Activated T-cell treated with anti-CD3 and anti-CD28 coated beads for 1 hour (primary cell): ENCODE measurements around the gene KIF21B.
A peak's percentile ranks its signal among the peaks of the same experiment; 100 is the strongest.
"Not testable (repeated sequence)": the region's sequence is repeated elsewhere in the genome, so short reads cannot be mapped to it uniquely, and the experiment has no call there.

Source experiments
- DNase-seq: peaks from one replicate; pipeline ENCODE4 v3.0.0-alpha.2; 2020; ENCODE audit warnings: low read depth

The KIF21B gene

DNA sequence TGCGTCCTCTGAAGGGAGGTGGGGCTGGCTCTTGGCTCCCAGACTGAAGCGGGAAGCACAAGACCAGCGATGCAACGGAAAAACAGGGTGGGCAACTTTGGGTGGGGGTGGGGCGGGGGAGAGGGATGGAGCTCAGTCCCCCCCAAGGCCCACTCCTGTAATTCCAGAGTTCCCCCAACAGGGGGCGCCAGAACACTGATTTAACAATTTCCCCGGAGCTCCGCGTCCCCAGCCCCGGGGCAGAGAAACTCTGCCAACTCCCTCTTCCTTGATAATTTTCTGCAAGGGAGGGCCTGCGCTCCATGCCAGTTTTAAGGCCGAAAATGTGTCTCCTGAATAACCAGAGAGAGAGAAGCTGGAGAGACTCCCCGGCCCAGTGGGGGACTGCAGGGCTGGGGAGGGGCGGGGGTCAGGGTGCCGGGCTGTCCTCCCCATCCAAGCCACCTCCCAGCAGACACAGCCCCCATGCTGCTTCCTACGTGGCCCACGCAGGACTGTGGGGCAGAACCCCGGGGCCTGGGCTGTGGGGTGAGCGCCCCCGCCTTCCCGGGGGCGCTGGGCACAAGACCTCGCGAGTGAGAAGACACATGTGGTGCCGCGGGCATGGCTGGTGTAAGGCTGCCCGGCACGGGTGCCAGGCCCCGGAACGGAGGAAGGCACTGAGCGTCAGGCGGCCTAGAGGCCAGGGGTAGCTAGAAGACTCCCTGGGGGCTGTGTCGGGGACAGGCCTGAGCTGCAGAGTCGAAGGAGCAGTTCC is 51.4 kb downstream of the KIF21B start:
- peak; percentile 70 for DNase-seq

GRCh38 chr1:200971428-200971903 is 52.0 kb downstream of the KIF21B start:
- no peak for DNase-seq

DNA sequence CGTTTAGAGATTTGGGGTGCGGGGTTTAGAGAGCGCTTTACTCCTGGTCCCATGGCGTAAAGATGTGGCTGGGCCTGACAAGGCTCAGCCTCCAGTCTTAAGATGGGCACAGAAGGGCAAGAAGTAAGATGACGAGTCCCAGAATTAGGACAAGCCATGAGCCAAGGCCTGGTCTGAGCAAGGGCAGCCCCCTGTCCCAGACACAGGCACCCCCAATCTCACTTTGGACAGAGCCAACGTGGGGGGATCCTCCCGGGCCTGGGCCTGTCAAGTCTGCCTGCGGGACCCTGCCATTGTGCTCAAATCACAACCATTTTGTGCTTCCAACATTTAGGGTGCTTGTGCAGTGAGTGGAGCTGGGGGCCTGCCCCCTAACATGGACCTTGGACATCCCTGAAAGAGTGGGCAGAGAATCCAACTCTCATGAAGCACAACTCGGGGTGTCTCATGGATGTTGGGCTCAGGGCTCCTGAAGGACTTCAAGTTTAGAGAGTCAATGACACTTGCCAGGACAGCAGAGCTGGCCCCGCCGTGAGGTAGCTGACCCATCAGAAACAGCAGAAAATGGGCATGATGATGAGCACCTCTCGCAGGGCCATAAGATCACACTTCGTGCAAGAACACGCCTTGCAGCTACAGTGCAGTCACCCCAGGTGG is 52.6 kb downstream of the KIF21B start:
- no peak for DNase-seq

GRCh38 chr1:200969726-200970561 is 53.6 kb downstream of the KIF21B start:
- no peak for DNase-seq

GRCh38 chr1:200968469-200969410 is 54.8 kb downstream of the KIF21B start:
- DNase-seq: no peak

- no peak for DNase-seq
Measured at GRCh38 chr1:200967693-200968468, 55.6 kb downstream of the KIF21B start.

GRCh38 chr1:200966934-200967333 is 56.6 kb downstream of the KIF21B start:
- no peak for DNase-seq

DNA sequence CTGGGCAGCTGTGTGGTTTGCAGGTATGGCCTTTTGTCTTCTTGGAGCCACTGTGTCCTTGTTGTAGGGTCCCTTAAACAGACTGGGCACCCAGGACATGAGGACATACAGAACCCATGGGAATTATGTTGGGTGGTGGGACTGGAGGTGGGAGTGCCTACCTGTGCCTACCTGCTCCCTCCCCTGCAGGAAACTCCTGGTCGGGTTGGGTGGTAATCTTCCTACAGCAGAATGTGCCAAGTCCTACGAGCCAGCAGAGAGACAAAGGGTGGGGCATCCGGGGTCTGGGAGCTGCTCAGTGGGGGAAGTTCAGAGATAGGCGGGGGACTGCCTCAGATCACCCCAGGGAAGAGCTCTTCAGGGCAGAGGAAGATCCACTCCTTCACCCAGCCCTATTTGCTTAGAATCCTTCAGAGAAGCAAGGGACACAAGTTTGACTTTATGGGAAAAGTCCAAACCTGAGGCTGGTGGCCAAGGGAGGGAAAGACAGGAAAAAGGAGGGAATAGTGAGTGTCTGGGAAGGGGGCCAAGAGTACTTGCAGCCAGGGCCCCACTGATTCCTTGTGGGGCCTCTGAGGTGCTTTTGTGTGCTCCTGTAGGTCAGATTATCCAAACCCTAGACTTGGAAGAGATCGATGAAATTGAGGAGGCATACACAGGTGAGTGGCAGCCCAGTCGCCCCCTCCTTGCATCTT is 58.3 kb downstream of the KIF21B start:
- no peak for DNase-seq

GRCh38 chr1:200963888-200964287 is 59.6 kb downstream of the KIF21B start:
- not testable (repeated sequence) for DNase-seq

GRCh38 chr1:200963076-200963475 is 60.4 kb downstream of the KIF21B start:
- no peak for DNase-seq

GRCh38 chr1:200962631-200963030 is 60.9 kb downstream of the KIF21B start:
- DNase-seq: no peak

DNA sequence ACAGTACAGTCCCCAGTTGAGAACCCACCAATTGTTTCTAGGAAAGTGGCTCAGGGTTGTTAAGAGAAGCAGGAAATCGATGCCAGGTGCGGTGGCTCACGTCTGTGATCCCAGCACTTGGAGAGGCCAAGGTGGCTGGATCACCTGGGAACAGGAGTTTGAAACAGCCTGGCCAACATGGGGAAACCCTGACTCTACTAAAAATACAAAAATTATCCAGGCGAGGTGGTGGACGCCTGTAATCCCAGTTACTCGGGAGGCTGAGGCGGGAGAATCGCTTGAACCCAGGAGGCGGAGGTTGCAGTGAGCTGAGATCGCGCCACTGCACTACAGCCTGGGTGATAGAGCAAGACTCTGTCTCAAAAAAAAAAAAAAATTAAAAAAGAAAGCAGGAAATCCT is 61.4 kb downstream of the KIF21B start:
- not testable (repeated sequence) for DNase-seq

DNA sequence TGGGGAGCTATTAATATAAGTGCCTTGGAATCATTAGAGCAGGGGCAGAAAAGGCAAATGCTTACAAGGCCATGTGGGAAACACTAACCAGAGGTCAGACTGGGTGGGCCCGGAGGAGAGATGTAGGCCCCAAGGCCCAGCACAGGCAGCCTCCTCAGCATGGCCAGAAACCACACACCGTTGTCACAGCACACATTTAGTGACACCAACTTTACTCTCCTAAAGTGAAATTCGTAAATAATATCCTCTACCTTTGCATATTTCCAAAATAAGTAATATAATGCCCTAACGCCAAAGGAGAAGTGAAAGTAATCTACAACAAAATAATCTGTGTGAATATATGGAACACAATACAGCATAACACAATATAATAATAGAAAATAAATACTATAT is 62.6 kb downstream of the KIF21B start:
- DNase-seq: no peak

DNA sequence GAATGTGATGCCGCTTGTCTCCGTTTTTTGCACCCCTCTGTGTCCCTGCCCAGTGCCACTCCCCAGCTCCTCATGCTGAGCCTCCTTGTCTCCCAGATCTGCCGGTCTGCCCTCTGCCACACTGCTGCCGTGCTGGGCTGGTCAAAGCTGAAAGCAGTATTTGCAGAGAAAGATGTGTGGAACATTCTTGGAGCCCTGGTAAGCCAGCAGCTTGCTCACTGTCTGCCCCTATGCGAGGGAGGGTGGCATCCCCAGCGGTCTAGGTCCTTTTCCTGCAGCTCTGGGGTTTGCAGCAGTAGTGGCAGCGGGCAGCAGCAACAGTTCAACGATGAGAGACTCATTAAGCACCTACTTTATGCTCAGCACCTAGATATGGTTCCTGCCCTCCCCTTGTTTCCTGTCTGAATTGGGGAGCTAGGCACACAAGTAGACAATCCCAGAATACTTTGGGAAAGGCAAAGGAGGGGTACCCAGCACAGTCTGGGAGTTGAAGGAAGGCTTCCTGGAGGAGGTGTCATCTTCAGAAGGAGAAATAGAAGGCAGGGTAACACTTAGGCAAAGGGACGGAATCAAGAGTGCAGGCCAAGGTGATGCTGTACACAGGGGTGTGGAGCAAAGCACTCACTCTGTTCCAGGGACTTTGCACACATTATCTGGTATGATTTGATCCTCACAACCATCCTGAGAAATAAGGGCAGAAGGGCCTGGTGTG is 63.1 kb downstream of the KIF21B start:
- DNase-seq: no peak

- no peak for DNase-seq
Measured at GRCh38 chr1:200959411-200959921, 64.0 kb downstream of the KIF21B start.

DNA sequence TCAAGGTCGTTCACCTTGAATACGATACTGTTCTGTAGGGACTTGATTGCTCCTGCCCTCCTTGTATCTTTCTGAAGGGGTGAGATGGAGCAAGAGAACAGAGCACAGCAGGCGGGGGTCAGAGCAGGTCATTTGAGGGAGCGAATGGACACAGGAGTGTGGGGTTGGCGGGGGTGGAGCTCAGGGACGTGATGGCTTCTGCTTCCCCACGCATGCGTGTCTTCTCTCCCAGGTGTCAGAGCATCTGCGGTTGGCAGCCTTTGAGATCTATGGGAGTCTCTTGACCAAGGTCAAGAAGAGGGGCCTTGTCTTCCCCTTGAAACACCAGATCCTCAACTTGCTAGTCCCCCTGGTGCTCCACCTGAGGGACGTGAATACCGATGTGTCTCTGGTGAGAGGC is 64.9 kb downstream of the KIF21B start:
- DNase-seq: no peak

GRCh38 chr1:200954434-200954833 is 69.1 kb downstream of the KIF21B start:
- no peak for DNase-seq

- DNase-seq: no peak
Measured at GRCh38 chr1:200951016-200951415, 72.5 kb downstream of the KIF21B start.

- DNase-seq: no peak
Measured at GRCh38 chr1:200949626-200950025, 73.9 kb downstream of the KIF21B start.
